PFSK-1 (cell line): ENCODE data around the gene SORCS3.

ENCODE experiments used
- FOXP2 ChIP-seq: optimal IDR thresholded peaks from 2 replicates; pipeline ENCODE3; 2011; ENCODE audit warnings: borderline replicate concordance, control low read depth, inconsistent platforms; ENCODE audit not compliant: insufficient read depth; ENCODE audit errors: extremely low read length, extremely low read depth
- POLR2AphosphoS5 ChIP-seq: IDR thresholded peaks from 2 replicates; pipeline ENCODE4 v1.6.1; 2012; ENCODE audit warnings: low read depth, mild to moderate bottlenecking, control low read depth, low read length, moderate library complexity
- SIN3A ChIP-seq: IDR thresholded peaks from 2 replicates; pipeline ENCODE4 v1.6.1; 2012; ENCODE audit warnings: mild to moderate bottlenecking, low read length, moderate library complexity, borderline replicate concordance; ENCODE audit not compliant: insufficient read depth
- TAF1 ChIP-seq: IDR thresholded peaks from 2 replicates; pipeline ENCODE4 v1.6.1; 2012; ENCODE audit warnings: low read length, control low read depth, borderline replicate concordance; ENCODE audit not compliant: insufficient read depth
- TF ChIP-seq, protein P1 (sequence below), 2 experiments: IDR thresholded peaks; 2 replicates each; pipeline versions ENCODE4 v1.6.1 to v1.8.0; 2011 to 2012; ENCODE audit warnings: low read depth in 2 of 2, low read length in 2 of 2, control low read depth in 1 of 2, inconsistent platforms in 1 of 2, mild to moderate bottlenecking in 1 of 2, moderate library complexity in 1 of 2; ENCODE audit not compliant: insufficient read depth in 1 of 2

Gene SORCS3

DNA sequence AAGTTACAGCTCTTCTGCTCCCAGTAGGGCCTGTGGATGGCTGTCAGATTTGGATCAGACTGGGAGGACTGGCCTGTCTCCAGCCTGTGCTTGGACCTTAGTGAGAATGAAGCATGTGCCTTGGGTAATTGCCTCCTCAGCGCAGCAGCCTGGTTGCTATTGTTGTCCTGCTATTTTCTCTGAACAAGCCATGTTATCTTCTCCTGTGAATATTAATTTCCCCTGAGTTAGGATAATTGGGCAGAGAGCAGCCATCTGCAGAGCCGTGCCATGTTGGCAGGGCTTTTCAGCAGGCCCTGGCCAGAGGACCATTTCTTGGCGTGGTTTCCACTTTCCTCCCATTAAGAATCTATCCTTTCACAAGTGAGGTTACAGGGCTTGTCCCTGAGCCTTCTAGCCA, 497.3 kb downstream of the SORCS3 start:
- TF ChIP-seq SIN3A (no peak), POLR2AphosphoS5 (no peak), TAF1 (no peak), FOXP2 (no peak)
- TF ChIP-seq, protein P1, sequence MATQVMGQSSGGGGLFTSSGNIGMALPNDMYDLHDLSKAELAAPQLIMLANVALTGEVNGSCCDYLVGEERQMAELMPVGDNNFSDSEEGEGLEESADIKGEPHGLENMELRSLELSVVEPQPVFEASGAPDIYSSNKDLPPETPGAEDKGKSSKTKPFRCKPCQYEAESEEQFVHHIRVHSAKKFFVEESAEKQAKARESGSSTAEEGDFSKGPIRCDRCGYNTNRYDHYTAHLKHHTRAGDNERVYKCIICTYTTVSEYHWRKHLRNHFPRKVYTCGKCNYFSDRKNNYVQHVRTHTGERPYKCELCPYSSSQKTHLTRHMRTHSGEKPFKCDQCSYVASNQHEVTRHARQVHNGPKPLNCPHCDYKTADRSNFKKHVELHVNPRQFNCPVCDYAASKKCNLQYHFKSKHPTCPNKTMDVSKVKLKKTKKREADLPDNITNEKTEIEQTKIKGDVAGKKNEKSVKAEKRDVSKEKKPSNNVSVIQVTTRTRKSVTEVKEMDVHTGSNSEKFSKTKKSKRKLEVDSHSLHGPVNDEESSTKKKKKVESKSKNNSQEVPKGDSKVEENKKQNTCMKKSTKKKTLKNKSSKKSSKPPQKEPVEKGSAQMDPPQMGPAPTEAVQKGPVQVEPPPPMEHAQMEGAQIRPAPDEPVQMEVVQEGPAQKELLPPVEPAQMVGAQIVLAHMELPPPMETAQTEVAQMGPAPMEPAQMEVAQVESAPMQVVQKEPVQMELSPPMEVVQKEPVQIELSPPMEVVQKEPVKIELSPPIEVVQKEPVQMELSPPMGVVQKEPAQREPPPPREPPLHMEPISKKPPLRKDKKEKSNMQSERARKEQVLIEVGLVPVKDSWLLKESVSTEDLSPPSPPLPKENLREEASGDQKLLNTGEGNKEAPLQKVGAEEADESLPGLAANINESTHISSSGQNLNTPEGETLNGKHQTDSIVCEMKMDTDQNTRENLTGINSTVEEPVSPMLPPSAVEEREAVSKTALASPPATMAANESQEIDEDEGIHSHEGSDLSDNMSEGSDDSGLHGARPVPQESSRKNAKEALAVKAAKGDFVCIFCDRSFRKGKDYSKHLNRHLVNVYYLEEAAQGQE (IDR thresholded peaks at IDR 0.05; ENCODE audit: insufficient read depth in 1 of 2, low read depth in 2 of 2, low read length in 2 of 2) = no peak

DNA sequence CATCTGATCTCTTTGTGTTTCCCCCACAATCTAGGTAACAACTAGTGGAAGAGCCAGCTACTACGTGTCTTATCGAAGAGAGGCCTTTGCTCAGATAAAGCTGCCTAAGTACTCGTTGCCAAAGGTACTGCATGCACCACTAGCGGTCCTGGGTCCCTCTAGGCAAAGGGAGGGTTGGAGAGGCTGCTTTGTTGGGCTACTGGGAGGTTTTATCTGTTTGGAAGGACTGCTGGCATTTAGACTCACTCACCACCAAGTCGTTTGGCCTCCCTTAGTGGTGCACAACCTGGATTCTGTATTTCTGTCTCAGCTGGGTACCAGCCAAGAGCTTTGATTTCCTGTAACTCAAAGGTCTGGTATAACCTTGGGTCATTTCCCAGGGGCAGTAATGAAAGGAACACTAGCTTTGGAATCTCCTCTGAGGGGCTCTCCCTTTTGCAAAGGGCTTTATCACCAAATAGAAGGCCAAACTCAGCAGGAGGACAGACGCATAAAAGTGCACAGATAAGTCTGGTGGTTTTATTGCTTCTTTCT, 498.3 kb downstream of the SORCS3 start:
- TF ChIP-seq FOXP2 = no peak
- no peak for TF ChIP-seq SIN3A
- TF ChIP-seq, protein P1 (IDR thresholded peaks at IDR 0.05; ENCODE audit: insufficient read depth in 1 of 2, low read depth in 2 of 2, low read length in 2 of 2) = no peak
- no peak for TF ChIP-seq POLR2AphosphoS5
- no peak for TF ChIP-seq TAF1

DNA sequence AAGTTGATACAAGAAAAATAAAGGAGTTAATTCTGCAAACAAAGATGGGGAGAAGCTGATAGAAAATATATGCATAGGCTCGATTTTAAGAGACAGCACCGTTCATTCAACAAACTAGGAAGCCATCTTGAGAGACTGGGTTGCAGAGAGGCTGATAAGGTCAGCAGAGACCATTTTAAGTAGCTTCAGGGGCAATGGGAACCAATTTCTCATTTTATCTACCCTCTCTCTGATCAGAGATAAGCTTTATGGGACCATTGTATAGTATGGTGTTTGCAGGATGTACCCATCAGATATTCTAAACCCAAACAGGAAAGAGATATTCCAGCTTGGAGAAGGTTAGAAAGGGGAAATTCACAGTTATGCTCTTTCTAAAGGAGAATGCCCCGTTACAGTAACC, 499.5 kb downstream of the SORCS3 start:
- TF ChIP-seq, protein P1 (IDR thresholded peaks at IDR 0.05; ENCODE audit: insufficient read depth in 1 of 2, low read depth in 2 of 2, low read length in 2 of 2) = no peak
- TF ChIP-seq FOXP2 (no peak), TAF1 (no peak), POLR2AphosphoS5 (no peak), SIN3A (no peak)

DNA sequence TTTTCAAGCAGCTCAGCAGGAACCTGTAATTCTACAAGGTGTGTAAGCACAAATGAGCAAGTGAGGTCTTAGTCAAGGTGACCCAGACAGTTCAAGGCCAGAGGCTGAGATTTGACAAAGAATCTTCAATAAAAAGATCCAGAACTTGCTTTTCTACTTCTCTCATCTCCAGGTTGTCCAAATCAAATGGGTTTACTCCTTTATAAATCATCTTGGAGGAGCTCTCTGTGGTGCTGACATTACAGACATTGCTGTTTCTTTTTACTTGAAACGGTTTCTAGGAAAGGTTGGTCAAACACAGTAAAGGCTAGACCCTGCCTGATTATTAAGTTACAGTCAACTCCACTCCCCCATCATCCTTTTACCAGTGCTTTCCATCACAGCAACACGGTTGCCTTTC, 504.6 kb downstream of the SORCS3 start:
- no peak for TF ChIP-seq FOXP2
- TF ChIP-seq POLR2AphosphoS5 = no peak
- TF ChIP-seq SIN3A = no peak
- TF ChIP-seq, protein P1 (IDR thresholded peaks at IDR 0.05; ENCODE audit: insufficient read depth in 1 of 2, low read depth in 2 of 2, low read length in 2 of 2) = no peak
- TF ChIP-seq TAF1 = no peak

DNA sequence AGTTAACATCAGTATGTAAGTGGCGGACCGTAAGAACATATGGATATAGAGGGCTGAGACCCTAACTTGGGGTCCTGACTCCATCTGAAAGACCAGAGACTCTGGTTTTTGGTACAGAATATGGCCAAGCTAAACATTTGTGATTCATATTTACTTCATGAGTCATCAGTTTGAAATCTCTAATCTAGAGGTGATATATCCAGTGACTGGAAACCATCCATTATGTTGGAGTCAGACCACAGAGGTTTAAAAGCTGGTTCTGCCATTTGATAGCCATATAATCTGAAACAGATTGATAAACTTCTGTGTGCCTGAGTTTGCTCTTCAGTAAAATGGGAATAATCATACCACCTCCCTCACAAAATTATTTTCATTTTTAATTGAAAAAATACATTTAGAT, 505.3 kb downstream of the SORCS3 start:
- no peak for TF ChIP-seq POLR2AphosphoS5
- no peak for TF ChIP-seq SIN3A
- TF ChIP-seq, protein P1 (IDR thresholded peaks at IDR 0.05; ENCODE audit: insufficient read depth in 1 of 2, low read depth in 2 of 2, low read length in 2 of 2) = no peak
- TF ChIP-seq FOXP2 = no peak
- TF ChIP-seq TAF1 = no peak
